Transverse colon (tissue), 4 donors: ENCODE data around the gene ITGB1.

Source experiments
- POLR2AphosphoS5 ChIP-seq, 3 donors: sonication (generic); formaldehyde crosslinking; IDR thresholded peaks; one replicate each; pipeline ENCODE4 v1.6.1; 2016; ENCODE audit warnings: antibody characterized with exemption in 3 of 3
- TF ChIP-seq, protein P1 (sequence below), 5 experiments: fragments of 200-600 bp in 3 of 5; fragments of 450-650 bp in 2 of 5; sonication (generic) in 3 of 5; IDR thresholded peaks; 1 replicate in 2 of 5; 2 replicates in 3 of 5; pipeline ENCODE4 v1.5.1; 2016 to 2017; ENCODE audit warnings: antibody characterized with exemption in 5 of 5, inconsistent platforms in 3 of 5, mild to moderate bottlenecking in 2 of 5, moderate library complexity in 1 of 5

DNA sequence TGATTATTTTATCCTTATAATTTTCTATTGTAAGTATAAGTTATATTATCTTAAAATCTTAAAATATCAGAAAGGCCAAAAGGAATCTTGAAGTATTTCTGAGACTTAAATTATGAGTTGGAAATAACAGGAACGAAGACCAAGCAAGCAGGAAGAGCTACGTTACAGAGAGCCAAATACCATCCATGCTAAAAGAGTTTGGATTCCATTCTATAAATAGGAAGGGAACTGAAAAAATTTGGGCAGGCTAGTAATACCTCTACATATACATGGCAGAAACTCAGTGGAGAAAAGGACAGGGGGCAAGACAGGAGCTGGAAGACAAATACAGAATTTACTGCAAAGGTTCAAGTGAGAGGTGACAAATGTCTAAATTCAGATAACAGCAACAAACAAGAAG, 16.7 kb downstream of the ITGB1 start:
- TF ChIP-seq POLR2AphosphoS5 (IDR thresholded peaks at IDR 0.05): no peak
- TF ChIP-seq, protein P1, sequence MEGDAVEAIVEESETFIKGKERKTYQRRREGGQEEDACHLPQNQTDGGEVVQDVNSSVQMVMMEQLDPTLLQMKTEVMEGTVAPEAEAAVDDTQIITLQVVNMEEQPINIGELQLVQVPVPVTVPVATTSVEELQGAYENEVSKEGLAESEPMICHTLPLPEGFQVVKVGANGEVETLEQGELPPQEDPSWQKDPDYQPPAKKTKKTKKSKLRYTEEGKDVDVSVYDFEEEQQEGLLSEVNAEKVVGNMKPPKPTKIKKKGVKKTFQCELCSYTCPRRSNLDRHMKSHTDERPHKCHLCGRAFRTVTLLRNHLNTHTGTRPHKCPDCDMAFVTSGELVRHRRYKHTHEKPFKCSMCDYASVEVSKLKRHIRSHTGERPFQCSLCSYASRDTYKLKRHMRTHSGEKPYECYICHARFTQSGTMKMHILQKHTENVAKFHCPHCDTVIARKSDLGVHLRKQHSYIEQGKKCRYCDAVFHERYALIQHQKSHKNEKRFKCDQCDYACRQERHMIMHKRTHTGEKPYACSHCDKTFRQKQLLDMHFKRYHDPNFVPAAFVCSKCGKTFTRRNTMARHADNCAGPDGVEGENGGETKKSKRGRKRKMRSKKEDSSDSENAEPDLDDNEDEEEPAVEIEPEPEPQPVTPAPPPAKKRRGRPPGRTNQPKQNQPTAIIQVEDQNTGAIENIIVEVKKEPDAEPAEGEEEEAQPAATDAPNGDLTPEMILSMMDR (IDR thresholded peaks at IDR 0.05): no peak
